ENCODE results near the gene MAGEA3. TPM values are rescaled to one million over a fixed set of nuclear protein-coding genes. Genes with fewer than 3 reads are reported as not detected.
"Not testable (repeated sequence)": the region's sequence is repeated elsewhere in the genome, so short reads cannot be mapped to it uniquely, and the experiment has no call there.

The MAGEA3 gene
- total and polyA plus RNA-seq, 2 donors (not counting 3 experiments of a cell fraction or from before 2014, with no cell fraction given): not detected

DNA sequence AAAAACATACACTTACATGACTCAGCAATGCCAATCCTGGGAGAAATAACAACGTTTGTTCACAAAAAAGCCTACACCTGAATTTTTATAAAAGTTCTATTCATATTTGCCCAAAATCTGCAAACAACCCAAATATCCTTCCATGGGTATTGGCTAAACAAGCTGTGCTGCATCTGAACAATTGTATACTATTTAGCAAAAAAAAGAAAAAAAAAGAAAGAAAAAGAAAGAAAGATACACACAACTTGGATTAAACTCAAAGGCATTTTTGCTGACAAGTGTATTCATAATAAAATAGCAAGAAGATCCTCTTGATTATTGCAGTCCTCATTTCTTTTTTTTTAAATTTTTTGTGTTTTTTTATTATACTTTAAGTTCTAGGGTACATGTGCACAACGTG lies 24.5 kb upstream of the MAGEA3 start:
- dilution Hi-C loops (cut with MboI; ENCODE audit: extremely low pct_ligation_motif_present, low sequenced_read_pairs): no loop called here
- H3K9me1 ChIP-seq (replicated peaks; ENCODE audit: control insufficient read depth, extremely low read depth, insufficient read depth, low read length): no peaks in the 10 kb centered on the region
- no TSS peak for BruUV-seq (replicated peaks)
- no peak overlapping the region for H3K4me3 ChIP-seq (replicated peaks in 1 of 3; ENCODE audit: insufficient read depth in 1 of 3, low read depth in 1 of 3, low read length in 3 of 3)
- no peaks in the 10 kb centered on the region for H4K20me1 ChIP-seq (replicated peaks; ENCODE audit: control insufficient read depth, extremely low read depth, insufficient read depth, low read length)
- no peak overlapping the region for H2AFZ ChIP-seq (ENCODE audit: low read depth, low read length)
- DNase-seq (ENCODE audit: low read depth, low spot score): no peak
- ChIA-PET POLR2A (no interaction called here), CTCF (no interaction called here)
- TF ChIP-seq EZH2 (IDR thresholded peaks at IDR 0.05; ENCODE audit: borderline replicate concordance, low read depth, low read length, severe bottlenecking): no peak
- TF ChIP-seq, protein P1, sequence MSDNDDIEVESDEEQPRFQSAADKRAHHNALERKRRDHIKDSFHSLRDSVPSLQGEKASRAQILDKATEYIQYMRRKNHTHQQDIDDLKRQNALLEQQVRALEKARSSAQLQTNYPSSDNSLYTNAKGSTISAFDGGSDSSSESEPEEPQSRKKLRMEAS (IDR thresholded peaks at IDR 0.05; ENCODE audit: insufficient read depth, insufficient read length): no peak
- no peak for TF ChIP-seq POLR2A (IDR thresholded peaks at IDR 0.05; ENCODE audit: low read depth, low read length)
- no peak for TF ChIP-seq GATA2 (IDR thresholded peaks at IDR 0.05; ENCODE audit: insufficient read depth, insufficient read length, low read depth, low read length)
- TF ChIP-seq, protein P2, sequence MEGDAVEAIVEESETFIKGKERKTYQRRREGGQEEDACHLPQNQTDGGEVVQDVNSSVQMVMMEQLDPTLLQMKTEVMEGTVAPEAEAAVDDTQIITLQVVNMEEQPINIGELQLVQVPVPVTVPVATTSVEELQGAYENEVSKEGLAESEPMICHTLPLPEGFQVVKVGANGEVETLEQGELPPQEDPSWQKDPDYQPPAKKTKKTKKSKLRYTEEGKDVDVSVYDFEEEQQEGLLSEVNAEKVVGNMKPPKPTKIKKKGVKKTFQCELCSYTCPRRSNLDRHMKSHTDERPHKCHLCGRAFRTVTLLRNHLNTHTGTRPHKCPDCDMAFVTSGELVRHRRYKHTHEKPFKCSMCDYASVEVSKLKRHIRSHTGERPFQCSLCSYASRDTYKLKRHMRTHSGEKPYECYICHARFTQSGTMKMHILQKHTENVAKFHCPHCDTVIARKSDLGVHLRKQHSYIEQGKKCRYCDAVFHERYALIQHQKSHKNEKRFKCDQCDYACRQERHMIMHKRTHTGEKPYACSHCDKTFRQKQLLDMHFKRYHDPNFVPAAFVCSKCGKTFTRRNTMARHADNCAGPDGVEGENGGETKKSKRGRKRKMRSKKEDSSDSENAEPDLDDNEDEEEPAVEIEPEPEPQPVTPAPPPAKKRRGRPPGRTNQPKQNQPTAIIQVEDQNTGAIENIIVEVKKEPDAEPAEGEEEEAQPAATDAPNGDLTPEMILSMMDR (IDR thresholded peaks at IDR 0.05; ENCODE audit: extremely low read depth in 1 of 2, insufficient read depth in 1 of 2, low read depth in 1 of 2, low read length in 2 of 2): no peak
- TF ChIP-seq FOS (IDR thresholded peaks at IDR 0.05; ENCODE audit: borderline replicate concordance, insufficient read depth, low read length): no peak
- intact Hi-C loops (cut with micrococcal nuclease): no loop called here
- no peaks in the 10 kb centered on the region for H3K79me2 ChIP-seq (ENCODE audit: control insufficient read depth, insufficient read depth, low read length)
- H3K4me1 ChIP-seq (ENCODE audit: control insufficient read depth, extremely low read depth, insufficient read depth, low read length): no peaks in the 10 kb centered on the region
- no peak for FAIRE-seq
- H3K27ac ChIP-seq (ENCODE audit: insufficient read depth, low read depth, low read length): no peak overlapping the region
- no peak overlapping the region for H3K4me2 ChIP-seq (ENCODE audit: insufficient read depth, low read length)
- no peaks in the 10 kb centered on the region for H3K27me3 ChIP-seq (ENCODE audit: control insufficient read depth in 2 of 2, insufficient read depth in 2 of 2, low read length in 2 of 2)
- no peaks in the 10 kb centered on the region for H3K9me3 ChIP-seq (replicated peaks; ENCODE audit: control insufficient read depth, insufficient read depth, low read length)
- H3K36me3 ChIP-seq (ENCODE audit: control insufficient read depth in 2 of 2, extremely low read depth in 1 of 2, insufficient read depth in 2 of 2, low read length in 2 of 2): no peaks in the 10 kb centered on the region
- H3K9ac ChIP-seq (replicated peaks; ENCODE audit: extremely low read depth, insufficient read depth, low read length): no peak overlapping the region

DNA sequence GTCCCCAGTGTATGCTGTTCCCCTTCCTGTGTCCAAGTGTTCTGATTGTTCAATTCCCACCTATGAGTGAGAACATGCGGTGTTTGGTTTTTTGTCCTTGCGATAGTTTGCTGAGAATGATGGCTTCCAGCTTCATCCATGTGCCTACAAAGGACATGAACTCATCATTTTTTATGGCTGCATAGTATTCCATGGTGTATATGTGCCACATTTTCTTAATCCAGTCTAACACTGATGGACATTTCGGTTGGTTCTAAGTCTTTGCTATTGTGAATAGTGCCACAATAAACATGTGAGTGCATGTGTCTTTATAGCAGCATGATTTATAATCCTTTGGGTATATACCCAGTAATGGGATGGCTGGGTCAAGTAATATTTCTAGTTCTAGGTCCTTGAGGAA lies 23.9 kb upstream of the MAGEA3 start:
- FAIRE-seq; H3K27me3 ChIP-seq (ENCODE audit: control insufficient read depth in 2 of 2, insufficient read depth in 2 of 2, low read length in 2 of 2); H3K4me1 ChIP-seq (ENCODE audit: control insufficient read depth, extremely low read depth, insufficient read depth, low read length); BruUV-seq (replicated peaks); intact Hi-C loops (cut with micrococcal nuclease); H4K20me1 ChIP-seq (replicated peaks; ENCODE audit: control insufficient read depth, extremely low read depth, insufficient read depth, low read length); DNase-seq (ENCODE audit: low read depth, low spot score); H2AFZ ChIP-seq (ENCODE audit: low read depth, low read length); H3K36me3 ChIP-seq (ENCODE audit: control insufficient read depth in 2 of 2, extremely low read depth in 1 of 2, insufficient read depth in 2 of 2, low read length in 2 of 2); CTCF ChIA-PET; H3K79me2 ChIP-seq (ENCODE audit: control insufficient read depth, insufficient read depth, low read length); H3K4me2 ChIP-seq (ENCODE audit: insufficient read depth, low read length); H3K9me3 ChIP-seq (replicated peaks; ENCODE audit: control insufficient read depth, insufficient read depth, low read length); H3K9me1 ChIP-seq (replicated peaks; ENCODE audit: control insufficient read depth, extremely low read depth, insufficient read depth, low read length); H3K27ac ChIP-seq (ENCODE audit: insufficient read depth, low read depth, low read length); H3K4me3 ChIP-seq (replicated peaks in 1 of 3; ENCODE audit: insufficient read depth in 1 of 3, low read depth in 1 of 3, low read length in 3 of 3); dilution Hi-C loops (cut with MboI; ENCODE audit: extremely low pct_ligation_motif_present, low sequenced_read_pairs); POLR2A ChIA-PET; H3K9ac ChIP-seq (replicated peaks; ENCODE audit: extremely low read depth, insufficient read depth, low read length): not testable (repeated sequence)

DNA sequence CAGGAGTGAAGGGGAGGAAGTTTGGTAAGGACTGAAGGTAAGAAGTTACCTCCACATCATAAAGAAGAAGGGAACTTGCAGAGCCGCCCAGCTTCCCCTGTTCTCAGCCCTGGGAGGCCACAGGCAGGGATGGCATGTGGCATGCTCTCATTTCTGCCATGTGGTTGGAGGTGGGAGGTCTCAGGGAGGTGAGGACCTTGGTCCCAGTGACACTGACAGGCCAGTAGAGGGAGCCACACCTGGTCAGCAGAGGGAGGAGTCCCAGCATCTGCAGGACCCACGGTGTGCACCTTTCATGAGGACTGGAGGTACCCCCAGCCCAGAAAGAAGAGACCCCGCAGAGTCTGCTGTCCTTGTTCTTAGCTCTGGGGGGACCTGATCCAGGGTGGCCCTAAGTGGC lies 17.6 kb upstream of the MAGEA3 start:
- CTCF ChIA-PET; H2AFZ ChIP-seq (ENCODE audit: low read depth, low read length); H3K9me1 ChIP-seq (replicated peaks; ENCODE audit: control insufficient read depth, extremely low read depth, insufficient read depth, low read length); H3K27ac ChIP-seq (ENCODE audit: insufficient read depth, low read depth, low read length); DNase-seq (ENCODE audit: low read depth, low spot score); H3K27me3 ChIP-seq (ENCODE audit: control insufficient read depth in 2 of 2, insufficient read depth in 2 of 2, low read length in 2 of 2); H3K79me2 ChIP-seq (ENCODE audit: control insufficient read depth, insufficient read depth, low read length); H3K4me1 ChIP-seq (ENCODE audit: control insufficient read depth, extremely low read depth, insufficient read depth, low read length); POLR2A ChIA-PET; H3K4me2 ChIP-seq (ENCODE audit: insufficient read depth, low read length); H3K9me3 ChIP-seq (replicated peaks; ENCODE audit: control insufficient read depth, insufficient read depth, low read length); intact Hi-C loops (cut with micrococcal nuclease); H3K4me3 ChIP-seq (replicated peaks in 1 of 3; ENCODE audit: insufficient read depth in 1 of 3, low read depth in 1 of 3, low read length in 3 of 3); dilution Hi-C loops (cut with MboI; ENCODE audit: extremely low pct_ligation_motif_present, low sequenced_read_pairs); H3K9ac ChIP-seq (replicated peaks; ENCODE audit: extremely low read depth, insufficient read depth, low read length); H3K36me3 ChIP-seq (ENCODE audit: control insufficient read depth in 2 of 2, extremely low read depth in 1 of 2, insufficient read depth in 2 of 2, low read length in 2 of 2); BruUV-seq (replicated peaks); H4K20me1 ChIP-seq (replicated peaks; ENCODE audit: control insufficient read depth, extremely low read depth, insufficient read depth, low read length): not testable (repeated sequence)
- FAIRE-seq: peak; percentile 75
